Smooth muscle cell of the pulmonary artery (primary cell): Measurements from ENCODE around the gene FUT7. TPM values are rescaled to one million over a fixed set of nuclear protein-coding genes. Genes with fewer than 3 reads are reported as not detected.

Experiments
- total RNA-seq: library from RNA; depleted of rRNA; stranded (reverse); fragments of >200 nt; gene quantifications from 2 replicates; pipeline ENCODE4 v1.2.3, GENCODE V29; 2014

The FUT7 gene, protein sequence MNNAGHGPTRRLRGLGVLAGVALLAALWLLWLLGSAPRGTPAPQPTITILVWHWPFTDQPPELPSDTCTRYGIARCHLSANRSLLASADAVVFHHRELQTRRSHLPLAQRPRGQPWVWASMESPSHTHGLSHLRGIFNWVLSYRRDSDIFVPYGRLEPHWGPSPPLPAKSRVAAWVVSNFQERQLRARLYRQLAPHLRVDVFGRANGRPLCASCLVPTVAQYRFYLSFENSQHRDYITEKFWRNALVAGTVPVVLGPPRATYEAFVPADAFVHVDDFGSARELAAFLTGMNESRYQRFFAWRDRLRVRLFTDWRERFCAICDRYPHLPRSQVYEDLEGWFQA
- total RNA-seq, result not detected in 2 replicates

DNA sequence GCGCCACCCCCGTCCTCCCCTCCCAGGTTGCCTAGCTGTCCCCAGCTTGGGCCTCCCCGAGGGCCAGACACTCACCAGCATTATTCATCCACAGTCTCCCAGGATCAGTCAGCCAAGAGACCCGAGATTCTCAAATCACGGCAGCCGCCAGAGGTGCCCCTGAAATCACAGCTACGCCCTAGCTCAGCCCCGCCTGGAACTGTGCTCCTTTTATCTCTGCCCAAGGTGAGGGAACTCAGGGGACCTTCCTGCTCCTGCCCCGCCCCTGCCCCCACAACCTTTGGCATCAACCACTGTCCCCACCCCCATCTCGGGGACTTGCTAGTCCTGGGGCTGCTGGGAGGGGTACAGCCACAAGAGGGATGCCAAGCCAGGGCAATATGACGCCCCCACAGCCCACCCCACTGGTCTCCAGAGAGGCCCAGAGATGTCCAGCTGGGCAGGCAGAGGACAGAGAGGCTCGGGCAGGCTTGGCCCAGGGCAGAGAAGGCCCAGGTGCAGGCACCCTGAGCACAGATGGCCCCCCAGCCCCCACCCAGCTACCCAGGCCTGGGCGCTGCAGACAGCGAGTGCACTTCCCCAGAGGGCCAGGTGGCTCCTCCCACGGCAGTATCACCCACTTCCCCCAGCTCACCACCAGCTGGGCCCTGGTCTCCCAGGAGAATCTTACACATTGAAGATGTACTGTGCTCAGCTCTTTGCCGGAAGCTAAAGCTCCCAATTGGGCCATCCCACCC lies at the start of gene FUT7:
TSS of gene FUT7 (minus strand) at position 185 of the 737 bp plus-strand sequence. CDS start at position 88, 97 bp downstream.

DNA sequence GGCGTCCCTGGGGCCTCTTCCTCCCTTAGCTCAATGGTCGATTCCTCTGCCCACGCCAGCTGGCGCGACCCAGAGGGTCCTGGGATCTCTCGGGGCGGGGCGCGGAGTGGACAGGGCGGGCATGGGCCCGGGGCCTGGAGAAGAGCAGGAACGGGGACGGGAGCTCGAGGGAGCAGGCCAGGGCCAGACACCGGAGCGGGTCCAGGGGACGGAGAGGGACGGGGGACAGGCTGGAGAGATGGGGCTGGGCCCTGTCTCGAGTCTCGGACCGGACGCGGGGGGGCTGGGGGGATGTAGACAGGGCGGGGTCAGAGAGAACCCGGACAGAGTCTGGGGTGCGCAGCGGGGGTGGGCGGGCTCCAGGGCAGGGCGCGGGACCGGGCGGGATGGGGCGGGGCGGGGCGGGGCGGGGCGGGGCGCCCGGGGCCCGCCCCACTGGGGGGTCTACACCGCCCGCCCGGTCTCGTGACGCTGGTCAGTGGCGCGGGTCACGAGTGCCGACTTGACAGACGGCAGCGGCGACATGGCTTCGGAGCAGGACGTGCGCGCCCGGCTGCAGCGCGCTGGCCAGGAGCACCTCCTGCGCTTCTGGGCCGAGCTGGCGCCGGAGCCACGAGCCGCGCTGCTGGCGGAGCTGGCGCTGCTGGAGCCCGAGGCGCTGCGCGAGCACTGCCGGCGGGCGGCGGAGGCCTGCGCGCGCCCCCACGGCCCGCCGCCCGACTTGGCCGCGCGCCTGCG lies 45.3 kb upstream of the FUT7 start, which contains the start of gene UAP1L1:
TSS of gene UAP1L1 (plus strand) at position 508 of the 738 bp plus-strand sequence. CDS start at position 524, 16 bp downstream.

DNA sequence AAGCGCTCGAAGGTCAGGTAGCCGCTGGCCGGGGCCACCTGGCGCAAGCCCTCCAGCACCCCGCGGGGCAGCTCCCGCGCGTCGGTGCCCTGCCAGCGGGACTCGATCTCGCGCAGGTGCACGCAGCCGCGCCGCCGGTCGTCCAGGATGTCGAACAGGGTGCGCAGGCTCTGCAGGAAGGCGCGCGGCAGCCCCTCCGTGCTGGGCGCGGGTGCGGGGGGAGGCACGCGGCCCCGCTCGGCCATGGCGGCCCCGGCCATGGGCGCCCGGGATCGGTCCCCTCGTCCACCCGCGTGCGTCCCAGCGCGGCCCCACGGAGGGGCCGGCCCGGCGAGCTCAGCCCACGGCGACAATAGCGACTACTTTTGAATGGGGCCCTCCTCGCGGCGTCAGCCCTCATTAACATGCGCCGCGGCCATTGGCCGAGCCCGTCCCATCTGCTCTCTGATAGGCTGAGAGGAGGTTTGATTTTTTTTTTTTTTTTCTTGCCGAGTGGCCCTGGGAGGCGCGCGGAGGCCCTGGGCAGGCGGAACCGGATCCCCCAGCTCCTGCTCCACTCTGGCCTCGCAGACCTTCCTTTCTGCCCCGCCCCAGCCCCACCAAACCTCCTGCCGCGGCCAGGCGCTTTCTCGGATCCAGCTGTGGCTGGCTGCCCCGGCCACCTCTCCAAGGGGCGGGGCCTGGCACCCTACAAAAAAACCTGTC lies 38.5 kb upstream of the FUT7 start, which contains the start of gene SAPCD2:
TSS of gene SAPCD2 (minus strand) at position 357 of the 705 bp plus-strand sequence. CDS start at position 260, 97 bp downstream.

DNA sequence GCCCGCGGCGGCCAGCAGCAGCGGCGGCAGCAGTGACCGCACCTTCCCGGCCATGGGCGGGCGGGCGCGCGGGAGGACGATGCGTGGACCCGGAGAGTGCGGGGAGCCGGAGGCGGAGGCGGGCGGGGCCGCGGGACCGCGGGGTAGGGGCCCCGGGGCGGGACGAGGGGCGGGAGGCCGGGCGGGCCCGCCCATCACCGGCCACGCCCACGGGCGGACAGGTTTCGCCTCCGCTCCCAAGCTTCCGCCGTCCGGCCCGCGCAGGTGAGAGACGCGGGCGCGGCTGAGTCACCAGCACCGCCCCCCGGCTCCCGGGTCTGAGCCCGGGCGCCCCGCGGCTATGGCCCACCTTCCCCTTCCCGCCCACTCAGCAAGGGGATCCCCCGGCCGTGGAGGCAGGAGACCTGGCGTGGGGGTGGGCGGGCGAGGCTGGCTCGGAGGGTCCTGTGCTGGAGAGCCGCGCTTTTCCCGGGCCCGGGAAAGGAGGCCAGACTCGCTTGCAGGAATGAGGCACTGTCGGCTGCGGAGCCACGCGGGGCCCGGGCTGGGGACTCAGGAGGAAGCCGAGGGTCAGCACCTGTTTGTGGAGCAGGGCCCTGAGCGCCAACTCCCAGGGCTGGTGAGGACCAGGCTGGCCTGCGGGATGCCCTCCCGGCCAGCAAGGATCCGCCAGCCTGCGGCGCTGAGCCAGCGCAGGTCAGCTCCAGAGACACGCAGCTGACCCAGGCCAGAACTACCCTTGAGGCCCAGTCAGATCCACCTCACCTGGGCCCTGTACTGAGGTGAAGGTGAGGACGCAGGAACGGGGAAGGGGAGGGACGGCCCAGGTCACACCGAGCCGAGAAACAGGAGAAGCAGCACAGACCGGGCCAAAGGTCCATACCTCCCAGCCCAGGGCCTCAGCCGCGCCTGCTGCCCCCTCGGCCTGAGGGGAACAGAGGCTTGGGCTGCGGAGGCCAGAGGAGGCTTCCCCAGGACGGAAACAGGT lies 22.4 kb upstream of the FUT7 start, which contains the start of gene ENTPD2:
TSS of gene ENTPD2 (minus strand) at position 118 of the 988 bp plus-strand sequence. CDS start at position 54, 64 bp downstream.

DNA sequence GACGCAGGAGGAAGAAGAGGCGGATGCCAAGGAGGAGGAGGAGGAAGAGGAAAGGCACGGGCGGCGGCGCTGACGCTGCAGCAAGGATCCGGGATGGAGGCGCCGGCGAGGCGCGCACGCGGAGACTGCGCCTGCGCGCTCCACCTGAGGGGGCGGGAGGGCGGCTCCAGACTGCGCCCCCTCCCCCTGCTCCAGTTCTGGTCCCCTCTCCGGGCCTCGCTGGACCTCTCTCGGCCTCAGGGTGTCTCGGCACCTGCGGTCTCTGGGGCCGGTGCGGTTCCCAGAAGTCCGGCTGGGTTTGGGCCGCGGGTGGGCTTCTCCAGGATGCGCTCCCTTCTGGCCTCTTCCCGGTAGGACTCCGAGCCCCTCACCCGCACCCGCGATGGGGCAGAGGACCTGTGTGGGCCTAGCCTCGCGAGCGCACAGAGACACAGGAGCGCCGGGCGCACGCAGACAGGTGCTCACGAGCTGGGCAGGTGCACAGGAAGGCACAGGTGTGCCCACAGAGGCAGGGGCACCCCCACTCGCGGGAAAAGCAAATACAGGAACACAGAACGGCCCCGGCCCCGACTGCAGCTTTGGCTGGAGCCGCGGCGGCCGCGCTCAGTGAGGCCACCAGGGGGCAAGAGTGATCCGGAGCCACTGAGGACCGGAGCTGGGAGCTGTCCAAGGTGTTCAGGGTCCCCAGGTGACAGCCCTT lies 14.3 kb upstream of the FUT7 start, which contains the start of gene NPDC1:
TSS of gene NPDC1 (minus strand) at position 90 of the 700 bp plus-strand sequence. CDS start 188 bp downstream, outside the sequence.

DNA sequence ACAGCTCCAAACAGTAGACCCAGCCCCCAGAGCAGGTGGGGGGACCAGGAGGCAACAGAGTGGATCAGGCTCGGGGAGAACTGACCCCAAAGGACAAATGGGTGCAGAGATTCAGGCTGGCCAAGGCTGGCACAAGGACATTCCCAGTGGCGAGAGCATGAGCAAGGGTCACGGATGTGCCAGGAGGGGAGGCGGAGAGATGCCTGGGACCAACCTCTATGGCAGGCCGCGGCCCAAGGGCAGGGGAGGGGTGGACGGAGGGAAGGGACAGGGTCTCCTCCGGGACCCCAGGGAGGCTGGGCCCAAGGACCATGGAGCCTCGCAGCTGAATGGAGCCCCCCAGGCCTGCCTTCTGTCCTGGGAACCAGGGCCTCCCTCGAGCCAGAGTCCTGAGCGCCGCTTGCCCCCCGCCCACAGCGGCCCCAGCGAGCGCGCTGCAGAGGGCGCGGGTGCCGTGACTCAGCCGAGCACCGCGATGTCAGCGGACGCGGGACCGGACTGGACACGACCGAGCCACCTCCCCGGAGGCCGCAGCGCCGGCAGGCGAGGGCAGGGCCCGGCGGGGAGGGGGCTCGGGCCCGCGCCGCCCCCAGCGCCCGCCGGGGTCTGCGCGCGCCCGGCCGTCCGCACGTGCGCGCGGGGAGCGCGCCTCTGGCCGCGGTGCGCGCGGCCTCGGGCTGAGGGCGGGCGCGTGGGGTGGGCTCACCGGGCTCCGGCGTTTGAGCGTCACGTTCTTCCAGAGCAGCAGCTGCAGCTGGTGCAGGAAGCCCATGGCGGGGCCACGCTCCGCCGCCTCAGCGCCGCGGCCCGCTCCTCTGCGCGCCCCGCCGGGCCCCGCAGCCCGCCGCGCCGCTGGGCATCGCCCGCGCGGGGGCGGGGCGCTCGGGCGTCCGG lies 4.3 kb downstream of the FUT7 start, which contains the start of gene ABCA2:
TSS of gene ABCA2 (minus strand) at position 869 of the 894 bp plus-strand sequence. CDS start at position 772, 97 bp downstream.

DNA sequence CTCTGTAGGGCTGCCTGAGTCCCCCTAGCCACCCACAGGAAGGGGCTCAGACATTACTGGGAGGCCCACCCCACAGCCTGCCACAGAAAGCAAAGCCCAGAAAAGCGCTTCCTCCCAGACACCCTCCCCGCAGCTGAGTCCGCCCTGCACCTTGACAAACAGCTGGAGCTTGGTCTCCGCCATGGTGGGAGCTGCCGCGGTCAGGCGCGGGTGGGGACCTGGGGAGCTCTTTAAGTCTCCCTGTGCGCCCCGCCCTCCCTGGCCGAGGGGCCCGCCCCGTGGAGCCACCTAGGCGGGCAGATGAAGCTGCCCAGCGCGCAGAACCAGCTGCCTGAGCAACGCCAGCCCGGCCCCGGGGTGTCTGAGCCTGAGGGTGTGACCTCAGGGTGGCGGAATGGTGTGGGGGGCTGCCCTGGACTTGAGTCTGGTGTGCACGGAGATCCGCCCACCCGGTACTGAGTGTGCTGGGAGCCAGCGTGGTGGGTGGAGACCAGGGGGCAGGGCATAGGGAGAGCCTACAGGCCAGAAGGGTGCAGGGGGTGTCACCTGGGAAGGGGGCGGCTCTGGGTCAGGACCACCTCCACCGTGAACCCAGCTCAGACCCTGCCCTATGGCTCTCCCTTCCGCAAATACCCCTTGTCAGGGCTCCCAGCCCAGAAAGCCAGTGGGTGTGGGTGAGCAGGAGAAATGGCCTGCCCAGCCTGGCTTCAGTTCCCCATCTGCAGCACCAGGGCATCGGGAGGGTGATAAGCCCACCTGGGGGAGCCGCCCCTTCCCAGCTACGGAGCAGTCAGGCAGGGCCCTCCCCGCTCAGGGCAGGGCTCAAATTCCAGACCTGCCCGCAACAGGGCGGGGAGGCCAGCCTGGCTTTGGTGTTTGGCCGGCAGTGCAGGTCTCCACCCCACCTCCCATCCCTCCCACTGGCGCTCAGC lies 35.3 kb downstream of the FUT7 start, which contains the start of gene CLIC3:
TSS of gene CLIC3 (minus strand) at position 208 of the 932 bp plus-strand sequence. CDS start at position 183, 25 bp downstream.

DNA sequence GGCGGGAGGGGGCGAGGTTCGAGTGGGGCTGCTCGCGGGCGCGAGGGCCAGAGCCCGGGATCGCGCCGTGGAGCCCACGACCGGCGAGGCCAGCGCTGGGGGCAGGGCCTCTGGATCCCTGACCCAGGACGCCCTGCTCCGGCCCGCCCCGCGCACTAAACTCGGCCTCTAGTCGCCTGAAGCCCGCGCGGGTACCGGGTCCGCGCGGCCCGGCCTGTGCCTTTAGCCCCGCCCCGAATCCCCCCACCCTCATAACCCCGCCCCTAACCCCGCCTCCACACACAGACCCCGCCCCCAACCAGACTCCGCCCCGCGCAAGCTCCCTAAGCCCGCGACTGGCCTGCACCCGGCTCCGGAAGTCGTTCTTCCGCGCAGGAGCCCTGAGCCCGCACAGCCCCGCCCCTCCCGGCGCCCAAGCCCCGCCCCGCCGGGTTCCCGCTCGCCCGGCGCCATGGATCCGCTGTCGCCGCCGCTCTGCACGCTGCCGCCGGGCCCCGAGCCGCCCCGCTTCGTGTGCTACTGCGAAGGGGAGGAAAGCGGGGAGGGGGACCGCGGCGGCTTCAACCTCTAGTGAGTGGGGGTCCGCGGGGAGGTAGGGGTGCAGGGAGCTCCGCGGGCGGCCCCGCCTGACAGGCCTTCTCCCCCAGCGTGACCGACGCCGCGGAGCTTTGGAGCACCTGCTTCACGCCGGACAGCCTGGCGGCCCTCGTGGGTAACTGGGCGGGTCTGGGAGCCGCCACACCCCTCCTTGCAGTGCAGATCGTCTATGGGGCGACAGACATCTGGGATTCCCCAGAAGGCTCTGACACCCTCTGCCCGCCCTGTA lies 39.7 kb downstream of the FUT7 start, which contains the start of gene PAXX:
TSS of gene PAXX (plus strand) at position 430 of the 826 bp plus-strand sequence. CDS start at position 452, 22 bp downstream.

DNA sequence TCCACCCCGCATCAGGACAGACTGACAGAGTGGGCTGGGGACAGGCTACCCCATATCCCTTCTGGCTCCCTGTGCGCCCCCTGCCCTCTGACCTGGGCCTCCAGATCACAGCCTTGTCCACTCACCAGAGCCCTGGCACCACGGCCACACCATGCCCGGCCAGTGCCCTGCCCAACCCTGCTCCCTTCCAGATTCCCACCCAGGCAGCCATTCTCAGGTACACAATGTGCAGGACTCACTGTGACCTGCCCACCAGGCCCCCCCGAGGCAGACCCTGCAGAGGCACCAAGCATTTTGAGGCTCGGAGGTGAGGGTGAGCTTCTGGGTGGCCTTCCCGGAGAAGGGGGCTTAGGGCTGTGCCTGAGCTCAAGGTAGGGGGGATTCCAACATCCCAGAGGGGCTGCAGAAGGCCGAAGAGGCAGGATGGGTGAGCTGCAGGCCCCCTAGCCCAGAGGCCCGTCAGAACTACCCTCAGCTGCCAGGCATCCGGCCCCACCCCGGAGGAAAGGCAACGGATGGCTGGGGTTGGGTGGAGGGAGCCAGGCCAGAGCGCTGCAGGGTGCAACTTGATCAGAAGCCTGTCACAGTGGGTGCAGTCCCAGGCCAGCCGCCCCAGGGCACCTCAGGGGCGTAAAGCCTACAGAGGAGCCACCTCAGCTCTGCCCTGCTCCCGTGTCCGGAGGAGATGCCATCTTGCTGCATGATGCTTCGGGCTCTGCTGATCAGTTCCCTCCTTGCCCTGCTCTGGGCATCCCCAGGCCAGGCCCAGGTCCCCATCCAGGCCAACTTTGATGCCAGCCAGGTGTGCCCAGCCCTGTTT lies 49.4 kb downstream of the FUT7 start, which contains the start of gene LCNL1:
TSS of gene LCNL1 (plus strand) at position 762 of the 820 bp plus-strand sequence. CDS start 594 bp downstream, outside the sequence.

Other genes starting within 250 kb of the FUT7 start
- 38.7 and 42.2 TPM in 2 replicates for gene TMEM141, start 240.7 kb downstream of the FUT7 start, total RNA-seq
- 0.52 and 0.89 TPM in 2 replicates for gene CCDC183, start 235.8 kb downstream of the FUT7 start, total RNA-seq
- gene RABL6, start 224.1 kb downstream of the FUT7 start, total RNA-seq, result 49.9 and 65.1 TPM in 2 replicates
- gene AJM1, start 189.6 kb downstream of the FUT7 start, total RNA-seq, result 3.6 and 4.0 TPM in 2 replicates
- 138 and 150 TPM in 2 replicates for gene PHPT1, start 182.7 kb downstream of the FUT7 start, total RNA-seq
- gene MAMDC4, start 179.7 kb downstream of the FUT7 start, total RNA-seq, result 4.6 and 6.5 TPM in 2 replicates
- gene EDF1, start 165.8 kb downstream of the FUT7 start, total RNA-seq, result 170 and 198 TPM in 2 replicates
- 14.4 and 18.5 TPM in 2 replicates for gene TRAF2, start 145.6 kb downstream of the FUT7 start, total RNA-seq
- gene FBXW5, start 87.3 kb downstream of the FUT7 start, total RNA-seq, result 164 and 216 TPM in 2 replicates
- 0.72 and 0.79 TPM in 2 replicates for gene C8G, start 86.8 kb downstream of the FUT7 start, total RNA-seq
- 0.20 TPM in 1 of 2 replicates, not detected in the other for gene LCN12, start 79.8 kb downstream of the FUT7 start, total RNA-seq
- 11.1 and 66.1 TPM in 2 replicates for gene PTGDS, start 54.6 kb downstream of the FUT7 start, total RNA-seq
- 0.50 and 1.1 TPM in 2 replicates for gene LCNL1, start 49.1 kb downstream of the FUT7 start, total RNA-seq
- gene PAXX, start 39.7 kb downstream of the FUT7 start, total RNA-seq, result 8.0 and 11.2 TPM in 2 replicates
- 2.0 and 2.9 TPM in 2 replicates for gene CLIC3, start 35.5 kb downstream of the FUT7 start, total RNA-seq
- 81.1 and 129 TPM in 2 replicates for gene ABCA2, start 3.9 kb downstream of the FUT7 start, total RNA-seq
- gene NPDC1, start 14.1 kb upstream of the FUT7 start, total RNA-seq, result 21.6 and 66.1 TPM in 2 replicates
- not detected in 2 replicates for gene ENTPD2, start 22.0 kb upstream of the FUT7 start, total RNA-seq
- gene SAPCD2, start 38.5 kb upstream of the FUT7 start, total RNA-seq, result 2.7 and 3.7 TPM in 2 replicates
- gene UAP1L1, start 45.4 kb upstream of the FUT7 start, total RNA-seq, result 20.3 and 38.3 TPM in 2 replicates
- 153 and 203 TPM in 2 replicates for gene MAN1B1, start 54.9 kb upstream of the FUT7 start, total RNA-seq
- 82.9 and 145 TPM in 2 replicates for gene DPP7, start 82.6 kb upstream of the FUT7 start, total RNA-seq
- gene GRIN1, start 107.1 kb upstream of the FUT7 start, total RNA-seq, result 0.10 TPM in 1 of 2 replicates, not detected in the other
- gene LRRC26, start 138.0 kb upstream of the FUT7 start, total RNA-seq, result not detected in 2 replicates
- not detected in 2 replicates for gene TMEM210, start 140.0 kb upstream of the FUT7 start, total RNA-seq
- 24.6 and 33.7 TPM in 2 replicates for gene ANAPC2, start 156.5 kb upstream of the FUT7 start, total RNA-seq
- 42.6 and 53.3 TPM in 2 replicates for gene SSNA1, start 156.6 kb upstream of the FUT7 start, total RNA-seq
- gene TPRN, start 168.7 kb upstream of the FUT7 start, total RNA-seq, result 6.1 and 9.5 TPM in 2 replicates
- gene TMEM203, start 173.6 kb upstream of the FUT7 start, total RNA-seq, result 36.8 and 39.2 TPM in 2 replicates
- 4.5 and 6.3 TPM in 2 replicates for gene NDOR1, start 173.6 kb upstream of the FUT7 start, total RNA-seq
- gene RNF208, start 190.2 kb upstream of the FUT7 start, total RNA-seq, result 1.2 and 2.8 TPM in 2 replicates
- 0.33 and 0.66 TPM in 2 replicates for gene CYSRT1, start 193.1 kb upstream of the FUT7 start, total RNA-seq
- gene RNF224, start 195.4 kb upstream of the FUT7 start, total RNA-seq, result 0.07 TPM in 1 of 2 replicates, not detected in the other
- gene SLC34A3, start 198.8 kb upstream of the FUT7 start, total RNA-seq, result not detected in 2 replicates
- 145 and 163 TPM in 2 replicates for gene TUBB4B, start 209.2 kb upstream of the FUT7 start, total RNA-seq
- not detected in 2 replicates for gene STPG3, start 219.2 kb upstream of the FUT7 start, total RNA-seq
- 59.5 and 64.4 TPM in 2 replicates for gene NELFB, start 223.2 kb upstream of the FUT7 start, total RNA-seq
- gene TOR4A, start 245.6 kb upstream of the FUT7 start, total RNA-seq, result 19.7 and 47.4 TPM in 2 replicates